ENCODE data around the gene BEST2.
"Not testable (repeated sequence)": the region's sequence is repeated elsewhere in the genome, so short reads cannot be mapped to it uniquely, and the experiment has no call there.

The BEST2 gene

GRCh38 chr19:12751635-12752034, at the start of gene BEST2:
BEST2 (plus strand) TSS chr19:12751791; CDS start chr19:12752593, 802 bp downstream.
- no peak for DNase-seq (ENCODE audit: low read depth)

GRCh38 chr19:12703046-12703445, 48.5 kb upstream of the BEST2 start:
- DNase-seq (ENCODE audit: low read depth): no peak

GRCh38 chr19:12705169-12705568, 46.4 kb upstream of the BEST2 start:
- DNase-seq (ENCODE audit: low read depth): no peak

GRCh38 chr19:12705654-12706331, 45.8 kb upstream of the BEST2 start:
- no peak for DNase-seq (ENCODE audit: low read depth)

GRCh38 chr19:12706332-12706718, 45.3 kb upstream of the BEST2 start:
- no peak for DNase-seq (ENCODE audit: low read depth)

GRCh38 chr19:12708641-12709040, 43.0 kb upstream of the BEST2 start:
- no peak for DNase-seq (ENCODE audit: low read depth)

GRCh38 chr19:12711187-12711586, 40.4 kb upstream of the BEST2 start:
- no peak for DNase-seq (ENCODE audit: low read depth)

- not testable (repeated sequence) for DNase-seq (ENCODE audit: low read depth)
Measured at GRCh38 chr19:12712077-12712476, 39.5 kb upstream of the BEST2 start.

GRCh38 chr19:12713304-12713703, 38.3 kb upstream of the BEST2 start:
- DNase-seq (ENCODE audit: low read depth): not testable (repeated sequence)

GRCh38 chr19:12715102-12715501, 36.5 kb upstream of the BEST2 start:
- DNase-seq (ENCODE audit: low read depth): no peak

GRCh38 chr19:12715929-12716328, 35.7 kb upstream of the BEST2 start:
- no peak for DNase-seq (ENCODE audit: low read depth)

GRCh38 chr19:12720296-12720695, 31.3 kb upstream of the BEST2 start:
- no peak for DNase-seq (ENCODE audit: low read depth)

GRCh38 chr19:12720851-12721655, 30.5 kb upstream of the BEST2 start:
- DNase-seq (ENCODE audit: low read depth): no peak

GRCh38 chr19:12721656-12722565, 29.7 kb upstream of the BEST2 start:
- no peak for DNase-seq (ENCODE audit: low read depth)

- peak; percentile 90 for DNase-seq (ENCODE audit: low read depth)
Measured at GRCh38 chr19:12722566-12723380, 28.8 kb upstream of the BEST2 start.

GRCh38 chr19:12723381-12723640, 28.3 kb upstream of the BEST2 start:
- DNase-seq (ENCODE audit: low read depth): no peak

- peak; percentile 71 for DNase-seq (ENCODE audit: low read depth)
Measured at GRCh38 chr19:12723641-12724426, 27.8 kb upstream of the BEST2 start, which contains the start of gene TNPO2. TNPO2 (minus strand) TSS chr19:12723932; CDS start chr19:12720977, 2,955 bp downstream.

- DNase-seq (ENCODE audit: low read depth): not testable (repeated sequence)
Measured at GRCh38 chr19:12725612-12726011, 26.0 kb upstream of the BEST2 start.

GRCh38 chr19:12726988-12727316, 24.6 kb upstream of the BEST2 start:
- DNase-seq (ENCODE audit: low read depth): no peak

GRCh38 chr19:12727745-12728433, 23.7 kb upstream of the BEST2 start:
- DNase-seq (ENCODE audit: low read depth): no peak

Data from activated T-cell treated with anti-CD3 and anti-CD28 coated beads for 24 hours (primary cell).